GM13977 (cell line): Measurements from ENCODE around the gene TOMT.
A peak's percentile ranks its signal among the peaks of the same experiment; 100 is the strongest.

Experiments
- DNase-seq: peaks from one replicate; pipeline ENCODE4 v3.0.0; 2012; ENCODE audit warnings: low spot score
- CTCF ChIP-seq: IDR thresholded peaks from 2 replicates; pipeline ENCODE4 v1.5.1; 2012; ENCODE audit warnings: mild to moderate bottlenecking, control low read depth; ENCODE audit not compliant: insufficient read depth; ENCODE audit errors: extremely low read depth, missing control alignments
- in situ Hi-C: fragments of 300-500 bp; cut with MboI; formaldehyde crosslinking; loops from one replicate; pipeline ENCODE4 v1.12.0; 2022; ENCODE audit warnings: low sequenced_read_pairs, low pct_unique_long_range_greater_than_20kb, mixed read lengths, inconsistent platforms; ENCODE audit not compliant: unreplicated experiment

Gene TOMT

GRCh38 chr11:72100462-72100861, 5.3 kb upstream of the TOMT start:
- in situ Hi-C loops: no loop called here
- no peak for TF ChIP-seq CTCF
- DNase-seq: no peak

- TF ChIP-seq CTCF: no peak
- in situ Hi-C loops: no loop called here
- no peak for DNase-seq
Measured at GRCh38 chr11:72102162-72102561, 3.6 kb upstream of the TOMT start.

- TF ChIP-seq CTCF: no peak
- in situ Hi-C loops: no loop called here
- DNase-seq: no peak
Measured at GRCh38 chr11:72102631-72102945, 3.1 kb upstream of the TOMT start.

- in situ Hi-C loops: no loop called here
- peak; percentile 5 for TF ChIP-seq CTCF
- DNase-seq: peak; percentile 95
Measured at GRCh38 chr11:72102946-72103753, 2.6 kb upstream of the TOMT start, which contains the start of gene LAMTOR1. Gene LAMTOR1, minus strand, starts transcription at chr11:72103297. Its CDS starts 73 bp downstream, at chr11:72103224.

- no peak for TF ChIP-seq CTCF
- DNase-seq: no peak
- in situ Hi-C loops: no loop called here
Measured at GRCh38 chr11:72103754-72104167, 2.0 kb upstream of the TOMT start.

GRCh38 chr11:72111300-72112142, 5.8 kb downstream of the TOMT start:
- TF ChIP-seq CTCF: no peak
- no peak for DNase-seq
- in situ Hi-C loops: no loop called here
